Measurements from ENCODE around the gene BECN2. TPM values are rescaled to one million over a fixed set of nuclear protein-coding genes. Genes with fewer than 3 reads are reported as not detected.
A peak's percentile ranks its signal among the peaks of the same experiment; 100 is the strongest.

Gene BECN2, protein sequence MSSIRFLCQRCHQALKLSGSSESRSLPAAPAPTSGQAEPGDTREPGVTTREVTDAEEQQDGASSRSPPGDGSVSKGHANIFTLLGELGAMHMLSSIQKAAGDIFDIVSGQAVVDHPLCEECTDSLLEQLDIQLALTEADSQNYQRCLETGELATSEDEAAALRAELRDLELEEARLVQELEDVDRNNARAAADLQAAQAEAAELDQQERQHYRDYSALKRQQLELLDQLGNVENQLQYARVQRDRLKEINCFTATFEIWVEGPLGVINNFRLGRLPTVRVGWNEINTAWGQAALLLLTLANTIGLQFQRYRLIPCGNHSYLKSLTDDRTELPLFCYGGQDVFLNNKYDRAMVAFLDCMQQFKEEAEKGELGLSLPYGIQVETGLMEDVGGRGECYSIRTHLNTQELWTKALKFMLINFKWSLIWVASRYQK
- total RNA-seq: not detected

- no peak within 1 kb of the TSS for H3K4me3 ChIP-seq
- no peaks in the 10 kb centered on the region for H3K4me1 ChIP-seq (ENCODE audit: control insufficient read depth in 1 of 2, low read depth in 2 of 2)
- no peaks in the 10 kb centered on the region for H3K27me3 ChIP-seq (replicated peaks; ENCODE audit: insufficient read depth)
- H3K36me3 ChIP-seq: no peaks in the 10 kb centered on the region
- no peak for TF ChIP-seq CTCF (IDR thresholded peaks at IDR 0.05)
- no peaks in the 10 kb centered on the region for H3K9me3 ChIP-seq
- DNase-seq (ENCODE audit: low spot score) (no peak), ATAC-seq (ENCODE audit: insufficient number of reproducible peaks, low FRiP score, low read depth) (no peak)
- H3K27ac ChIP-seq: no peak within 1 kb of the TSS
Measured at GRCh38 chr1:241957692-241958494, at the start of gene BECN2. Gene BECN2, plus strand, starts transcription at chr1:241957767. Its CDS starts 0 bp downstream, at chr1:241957767.

- no peak for ATAC-seq (ENCODE audit: insufficient number of reproducible peaks, low FRiP score, low read depth)
- Histone ChIP-seq H3K36me3 (no peaks in the 10 kb centered on the region), H3K4me3 (no peak overlapping the region), H3K27ac (no peak overlapping the region), H3K9me3 (no peaks in the 10 kb centered on the region), H3K27me3 (replicated peaks; ENCODE audit: insufficient read depth) (no peaks in the 10 kb centered on the region), H3K4me1 (ENCODE audit: control insufficient read depth in 1 of 2, low read depth in 2 of 2) (no peaks in the 10 kb centered on the region)
- DNase-seq (ENCODE audit: low spot score): no peak
- no peak for TF ChIP-seq CTCF (IDR thresholded peaks at IDR 0.05)
Measured at GRCh38 chr1:241916196-241916595, 41.4 kb upstream of the BECN2 start.

DNA sequence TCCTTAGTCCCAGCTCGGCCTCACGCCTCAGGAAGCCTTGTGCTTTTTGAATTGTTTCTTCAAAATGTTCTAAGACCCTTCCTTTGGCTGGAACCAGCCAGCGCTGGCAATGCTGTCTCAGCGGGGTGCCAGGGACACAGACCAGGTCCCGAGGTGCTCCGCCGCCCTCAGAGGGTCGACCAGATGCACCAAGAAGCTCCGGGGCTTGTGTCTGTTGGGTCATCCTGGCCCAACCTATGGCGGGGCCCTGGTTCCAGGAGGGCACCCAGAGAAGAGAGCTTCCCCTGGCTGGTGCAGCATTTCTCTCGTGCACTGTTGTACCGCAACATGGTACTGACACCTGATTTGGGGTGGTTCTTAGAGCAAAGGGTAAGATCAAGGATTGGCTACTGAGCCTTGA, 40.1 kb upstream of the BECN2 start:
- ATAC-seq (ENCODE audit: insufficient number of reproducible peaks, low FRiP score, low read depth): no peak
- TF ChIP-seq CTCF (IDR thresholded peaks at IDR 0.05): no peak
- no peak for DNase-seq (ENCODE audit: low spot score)
- Histone ChIP-seq H3K4me3 (no peak overlapping the region), H3K9me3 (no peaks in the 10 kb centered on the region), H3K27me3 (replicated peaks; ENCODE audit: insufficient read depth) (no peaks in the 10 kb centered on the region), H3K4me1 (ENCODE audit: control insufficient read depth in 1 of 2, low read depth in 2 of 2) (no peaks in the 10 kb centered on the region), H3K27ac (no peak overlapping the region), H3K36me3 (no peaks in the 10 kb centered on the region)

DNA sequence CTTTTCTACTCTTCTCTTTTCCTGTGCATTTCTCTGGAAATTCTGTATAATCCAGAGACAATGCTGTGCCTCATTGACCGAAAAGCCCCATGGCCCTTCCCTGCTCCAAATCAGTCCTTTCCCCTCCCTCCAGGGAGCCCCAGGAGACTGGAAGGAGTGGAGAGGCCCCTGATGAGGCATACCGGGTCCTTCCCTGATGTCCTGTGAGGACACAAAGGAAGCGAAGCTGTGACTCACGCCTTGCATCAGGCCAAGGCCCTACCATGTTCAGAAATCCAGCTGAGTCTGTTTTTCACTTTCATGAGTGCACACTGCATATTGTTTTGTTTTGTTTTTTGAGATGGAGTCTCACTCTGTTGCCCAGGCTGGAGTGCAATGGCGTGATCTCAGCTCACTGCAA, 38.7 kb upstream of the BECN2 start:
- no peaks in the 10 kb centered on the region for H3K9me3 ChIP-seq
- no peaks in the 10 kb centered on the region for H3K4me1 ChIP-seq (ENCODE audit: control insufficient read depth in 1 of 2, low read depth in 2 of 2)
- DNase-seq (ENCODE audit: low spot score) (peak; percentile 2), ATAC-seq (ENCODE audit: insufficient number of reproducible peaks, low FRiP score, low read depth) (no peak)
- no peak overlapping the region for H3K27ac ChIP-seq
- no peaks in the 10 kb centered on the region for H3K27me3 ChIP-seq (replicated peaks; ENCODE audit: insufficient read depth)
- H3K4me3 ChIP-seq: no peak overlapping the region
- no peak for TF ChIP-seq CTCF (IDR thresholded peaks at IDR 0.05)
- H3K36me3 ChIP-seq: no peaks in the 10 kb centered on the region

DNA sequence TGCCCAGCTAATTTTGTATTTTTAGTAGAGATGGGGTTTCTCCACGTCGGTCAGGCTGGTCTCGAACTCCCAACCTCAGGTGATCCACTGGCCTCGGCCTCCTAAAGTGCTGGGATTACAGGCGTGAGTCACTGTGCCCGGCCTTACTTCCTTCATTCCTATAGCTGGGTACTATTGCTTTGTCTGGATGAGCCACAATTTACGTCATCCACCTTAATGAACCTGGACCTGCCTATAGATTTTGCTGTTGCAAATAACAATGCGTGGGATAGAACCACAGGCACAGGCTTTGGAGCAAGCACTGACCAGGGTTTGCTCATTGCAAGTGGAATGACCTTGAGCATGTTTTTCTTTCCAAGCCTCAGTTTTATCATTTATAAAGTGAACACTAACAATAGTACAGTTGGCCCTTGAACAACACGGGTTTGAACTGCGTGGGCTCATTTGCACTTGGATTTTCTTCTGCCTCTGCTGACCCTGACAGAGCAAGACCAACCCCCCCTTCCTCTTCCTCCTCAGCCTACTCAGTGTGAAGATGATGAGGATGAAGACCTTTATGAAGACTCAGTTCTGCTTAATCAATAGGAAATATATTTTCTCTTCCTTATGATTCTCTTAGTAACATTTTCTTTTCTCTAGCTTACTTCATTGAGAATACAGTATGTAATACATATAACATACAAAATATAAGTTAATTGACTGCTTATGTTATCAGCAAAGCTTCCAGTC, 33.3 kb upstream of the BECN2 start:
- no peak overlapping the region for H3K4me3 ChIP-seq
- H3K27me3 ChIP-seq (replicated peaks; ENCODE audit: insufficient read depth): no peaks in the 10 kb centered on the region
- DNase-seq (ENCODE audit: low spot score) (no peak), ATAC-seq (ENCODE audit: insufficient number of reproducible peaks, low FRiP score, low read depth) (no peak)
- no peaks in the 10 kb centered on the region for H3K9me3 ChIP-seq
- TF ChIP-seq CTCF (IDR thresholded peaks at IDR 0.05): no peak
- no peak overlapping the region for H3K27ac ChIP-seq
- no peaks in the 10 kb centered on the region for H3K36me3 ChIP-seq
- no peaks in the 10 kb centered on the region for H3K4me1 ChIP-seq (ENCODE audit: control insufficient read depth in 1 of 2, low read depth in 2 of 2)

Data from thoracic aorta (tissue), 2 donors.